ENCODE data around the gene PEAR1.
A peak's percentile ranks its signal among the peaks of the same experiment; 100 is the strongest.

Gene PEAR1

DNA sequence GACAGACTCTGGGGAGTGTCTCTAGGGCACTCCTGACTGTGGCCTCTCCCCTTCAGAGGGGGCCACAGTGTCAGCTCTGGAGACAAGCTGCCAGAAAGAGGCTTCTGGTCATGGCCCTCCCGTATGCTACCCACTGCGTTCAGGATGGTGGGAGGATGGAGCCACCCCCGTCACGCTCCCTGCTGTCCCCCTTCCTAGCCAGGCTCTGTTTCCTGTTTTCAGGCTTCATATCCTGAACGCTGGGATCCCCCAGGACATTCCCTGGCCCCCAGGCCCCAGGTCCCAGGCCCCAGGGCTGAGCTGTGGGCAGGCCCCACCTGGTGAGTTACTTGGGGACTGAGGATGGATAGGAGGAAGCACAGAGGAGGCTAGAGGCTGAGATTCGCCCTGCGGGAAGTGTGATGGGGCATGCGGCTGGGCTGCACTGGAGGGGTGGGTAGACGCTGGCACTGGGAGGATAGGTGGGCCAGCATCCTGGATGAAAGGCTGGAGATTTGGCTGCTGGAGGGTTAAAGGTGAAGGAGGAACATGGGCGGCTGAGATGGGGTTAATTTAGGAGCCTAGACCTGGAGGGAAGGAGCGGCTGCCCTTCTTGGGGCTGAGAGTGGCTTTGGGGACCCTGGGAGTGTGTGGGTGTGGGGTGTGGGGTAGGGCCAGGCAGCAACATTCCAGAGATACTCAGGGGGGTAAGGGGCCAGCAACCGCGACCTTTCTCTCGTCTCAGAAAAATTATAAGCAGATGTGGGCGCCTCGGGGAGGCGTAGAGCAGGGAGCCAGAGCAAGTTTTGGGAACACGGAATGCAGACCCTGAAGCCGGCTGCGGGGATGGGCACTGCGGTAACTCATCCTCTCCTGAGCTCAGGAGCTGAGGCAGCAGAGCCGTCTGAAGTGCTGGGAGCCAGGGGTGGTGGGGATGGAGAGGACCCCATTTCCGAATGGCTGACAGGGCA is 8.7 kb downstream of the PEAR1 start:
- no peak for DNase-seq

DNA sequence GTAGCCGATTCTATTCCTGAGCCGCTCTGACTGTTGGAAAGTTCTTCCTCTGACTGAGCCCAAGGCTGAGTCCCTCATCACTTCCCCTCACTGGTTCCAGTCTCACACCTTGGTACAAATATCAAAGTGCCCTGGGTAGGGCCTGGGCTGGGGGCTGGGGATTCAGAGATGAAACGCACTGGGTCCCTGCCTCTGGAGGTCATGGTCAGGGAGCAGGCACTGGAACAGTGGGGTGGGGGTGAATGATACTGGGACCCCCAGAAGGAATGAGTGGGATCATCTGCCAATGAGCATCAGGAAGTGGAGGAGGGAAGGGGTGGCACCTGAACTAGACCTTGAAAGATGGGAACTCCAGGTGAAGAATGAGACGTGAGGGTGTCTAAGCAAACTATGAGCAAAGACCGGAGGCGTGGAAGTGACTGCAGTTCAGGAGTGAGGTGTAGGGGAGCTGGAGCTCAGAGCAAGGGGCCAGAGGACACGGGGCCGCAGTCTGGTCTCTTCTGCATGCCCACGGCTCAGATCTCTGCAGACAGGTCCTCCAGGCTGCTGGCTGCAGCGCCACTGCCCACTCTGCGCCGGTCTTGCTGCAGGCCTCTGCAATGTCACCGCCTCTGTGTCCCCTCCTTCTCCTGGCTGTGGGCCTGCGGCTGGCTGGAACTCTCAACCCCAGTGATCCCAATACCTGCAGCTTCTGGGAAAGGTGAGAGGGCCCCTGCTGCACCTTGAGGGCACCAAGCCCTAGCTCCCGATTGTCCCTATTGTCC is 10.0 kb downstream of the PEAR1 start:
- no peak for DNase-seq

DNA sequence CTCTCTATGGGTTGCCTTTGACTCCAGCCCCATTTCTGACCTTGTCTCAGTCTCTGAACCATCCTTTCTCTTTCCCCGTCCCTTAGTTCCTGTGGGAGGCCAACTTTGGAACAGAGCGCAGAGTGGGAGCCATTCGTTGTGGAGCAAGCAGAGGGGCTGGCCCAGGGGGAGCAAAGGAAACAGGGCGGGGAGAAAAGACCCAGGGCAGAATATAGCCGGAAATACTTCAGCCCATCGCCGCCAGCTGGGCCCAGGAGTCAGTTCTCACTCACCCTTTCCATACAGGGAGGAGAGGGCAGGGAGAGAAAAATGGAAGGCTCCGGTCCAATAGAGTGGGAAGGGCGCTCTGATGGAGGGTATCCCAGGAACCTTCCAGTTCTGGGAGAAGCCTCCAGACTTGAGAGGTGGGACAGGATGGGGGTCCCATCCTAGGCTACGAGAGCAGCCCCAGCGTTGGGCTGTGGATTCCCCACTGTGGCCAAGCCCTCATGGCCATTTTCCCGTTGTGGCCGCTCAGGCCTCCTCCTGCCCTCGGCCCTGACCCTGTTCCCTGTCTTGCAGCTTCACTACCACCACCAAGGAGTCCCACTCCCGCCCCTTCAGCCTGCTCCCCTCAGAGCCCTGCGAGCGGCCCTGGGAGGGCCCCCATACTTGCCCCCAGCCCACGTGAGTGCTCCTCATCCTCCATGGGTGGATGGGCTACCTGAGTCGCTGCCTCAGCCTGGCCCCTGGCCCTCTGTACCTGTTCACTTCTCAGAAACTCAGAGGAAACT is 10.9 kb downstream of the PEAR1 start:
- no peak for DNase-seq

DNA sequence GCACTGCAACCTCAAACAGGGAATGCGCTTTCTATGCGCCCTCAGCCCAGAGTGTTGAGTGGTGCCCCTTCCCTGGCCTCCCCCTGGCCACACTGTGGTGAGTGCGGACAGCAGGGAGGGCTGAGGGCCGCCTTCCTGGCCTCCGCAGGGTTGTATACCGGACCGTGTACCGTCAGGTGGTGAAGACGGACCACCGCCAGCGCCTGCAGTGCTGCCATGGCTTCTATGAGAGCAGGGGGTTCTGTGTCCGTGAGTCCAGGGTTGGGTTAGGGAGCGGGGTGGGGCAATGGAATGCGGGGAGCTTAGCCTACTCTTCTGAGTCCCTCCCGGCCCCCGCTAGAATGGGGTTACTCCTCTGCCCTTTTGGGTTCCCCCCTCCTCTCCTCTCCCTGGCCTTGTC is 11.7 kb downstream of the PEAR1 start:
- no peak for DNase-seq

DNA sequence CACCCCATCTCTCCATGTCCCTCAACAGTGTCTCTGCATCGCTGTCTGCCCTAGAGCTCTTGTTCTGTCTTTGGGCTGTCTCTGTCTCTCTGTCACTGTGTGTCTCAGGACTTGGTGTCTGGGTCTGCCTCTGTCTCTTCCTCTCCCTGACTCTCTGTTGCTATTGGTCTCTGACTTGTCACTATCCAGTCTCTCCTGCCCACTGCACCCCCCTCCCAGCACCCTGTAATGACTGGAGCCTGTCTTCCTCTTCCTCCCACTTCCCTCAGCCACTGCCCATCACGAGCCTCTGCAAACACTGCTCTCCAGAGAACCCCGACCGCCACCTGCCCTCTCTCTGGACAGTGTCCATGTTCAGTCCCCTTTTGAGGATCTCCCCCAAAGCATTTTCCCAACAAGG is 12.1 kb downstream of the PEAR1 start:
- DNase-seq = no peak

DNA sequence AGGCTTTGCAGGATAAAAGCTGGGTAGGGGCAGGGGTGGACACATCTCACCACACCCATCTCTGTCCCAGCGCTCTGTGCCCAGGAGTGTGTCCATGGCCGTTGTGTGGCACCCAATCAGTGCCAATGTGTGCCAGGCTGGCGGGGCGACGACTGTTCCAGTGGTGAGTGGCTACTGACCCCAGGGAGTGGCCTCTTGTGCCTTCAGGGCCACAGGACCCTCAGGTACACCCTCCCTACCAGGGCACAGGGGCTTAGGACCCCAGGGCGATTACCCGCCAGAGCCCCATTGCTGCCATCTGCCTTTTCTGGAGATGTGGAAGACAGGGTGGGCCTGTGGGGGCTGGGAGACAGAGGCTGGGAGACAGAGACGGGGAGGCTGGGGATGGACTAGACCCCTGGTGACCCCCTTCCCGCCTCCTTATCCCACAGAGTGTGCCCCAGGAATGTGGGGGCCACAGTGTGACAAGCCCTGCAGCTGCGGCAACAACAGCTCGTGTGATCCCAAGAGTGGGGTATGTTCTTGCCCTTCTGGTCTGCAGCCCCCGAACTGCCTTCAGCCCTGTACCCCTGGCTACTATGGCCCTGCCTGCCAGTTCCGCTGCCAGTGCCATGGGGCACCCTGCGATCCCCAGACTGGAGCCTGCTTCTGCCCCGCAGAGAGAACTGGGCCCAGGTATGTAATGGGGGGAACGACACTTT is 12.8 kb downstream of the PEAR1 start:
- DNase-seq = no peak

DNA sequence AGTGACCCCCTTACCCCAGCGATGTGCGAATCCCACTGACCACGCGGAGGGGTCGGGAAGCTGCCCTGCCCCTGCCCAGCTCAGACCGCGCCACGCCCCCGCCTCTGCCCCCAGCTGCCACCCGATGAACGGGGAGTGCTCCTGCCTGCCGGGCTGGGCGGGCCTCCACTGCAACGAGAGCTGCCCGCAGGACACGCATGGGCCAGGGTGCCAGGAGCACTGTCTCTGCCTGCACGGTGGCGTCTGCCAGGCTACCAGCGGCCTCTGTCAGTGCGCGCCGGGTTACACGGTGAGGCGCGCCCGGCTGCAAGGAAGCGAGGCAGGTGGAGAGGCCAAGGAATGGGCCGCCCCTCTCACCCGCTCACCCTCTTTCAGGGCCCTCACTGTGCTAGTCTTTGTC is 15.0 kb downstream of the PEAR1 start:
- no peak for DNase-seq

- DNase-seq = no peak
Measured at GRCh38 chr1:156908955-156909354, 15.4 kb downstream of the PEAR1 start.

DNA sequence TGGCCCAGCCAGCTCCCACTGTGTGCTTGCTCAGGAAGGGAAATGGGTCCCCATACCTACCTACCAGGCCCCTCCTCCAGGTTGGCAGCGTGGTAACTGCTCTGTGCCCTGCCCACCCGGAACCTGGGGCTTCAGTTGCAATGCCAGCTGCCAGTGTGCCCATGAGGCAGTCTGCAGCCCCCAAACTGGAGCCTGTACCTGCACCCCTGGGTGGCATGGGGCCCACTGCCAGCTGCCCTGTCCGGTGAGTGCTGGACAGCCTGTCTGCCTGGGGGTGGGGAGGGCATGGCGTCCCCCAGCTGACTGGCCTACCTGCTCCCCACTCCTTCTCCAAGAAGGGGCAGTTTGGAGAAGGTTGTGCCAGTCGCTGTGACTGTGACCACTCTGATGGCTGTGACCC is 16.2 kb downstream of the PEAR1 start:
- DNase-seq = no peak

DNA sequence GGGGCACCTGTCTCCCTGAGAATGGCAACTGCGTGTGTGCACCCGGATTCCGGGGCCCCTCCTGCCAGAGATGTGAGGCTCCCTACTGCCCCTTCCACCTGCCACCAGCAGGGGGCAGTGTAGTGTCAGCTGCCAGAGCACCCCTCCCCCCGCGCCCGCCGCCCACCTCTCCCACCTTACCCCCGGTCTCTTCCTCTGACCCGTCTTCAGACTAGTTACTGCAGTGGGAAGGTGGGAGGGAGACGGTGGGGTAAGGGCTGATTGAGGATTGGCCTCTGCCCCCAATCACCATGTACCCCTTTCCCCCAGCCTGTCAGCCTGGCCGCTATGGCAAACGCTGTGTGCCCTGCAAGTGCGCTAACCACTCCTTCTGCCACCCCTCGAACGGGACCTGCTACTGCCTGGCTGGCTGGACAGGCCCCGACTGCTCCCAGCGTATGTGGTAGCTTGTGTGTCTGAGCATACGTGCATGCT is 16.8 kb downstream of the PEAR1 start:
- peak; percentile 33 for DNase-seq

GRCh38 chr1:156911577-156912298 is 18.2 kb downstream of the PEAR1 start:
- no peak for DNase-seq

DNA sequence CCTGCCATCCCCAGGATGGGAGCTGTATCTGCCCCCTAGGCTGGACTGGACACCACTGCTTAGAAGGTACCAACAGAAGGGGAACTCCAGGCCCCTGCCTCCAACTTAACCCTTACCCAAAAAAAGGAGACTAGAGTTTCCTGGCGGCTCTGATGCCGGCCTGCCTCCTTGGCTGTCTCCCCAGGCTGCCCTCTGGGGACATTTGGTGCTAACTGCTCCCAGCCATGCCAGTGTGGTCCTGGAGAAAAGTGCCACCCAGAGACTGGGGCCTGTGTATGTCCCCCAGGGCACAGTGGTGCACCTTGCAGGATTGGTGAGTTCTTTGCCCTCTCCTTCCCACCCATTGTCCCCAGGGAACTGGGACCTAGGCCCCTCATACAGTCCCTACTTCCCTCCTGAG is 18.8 kb downstream of the PEAR1 start:
- no peak for DNase-seq

DNA sequence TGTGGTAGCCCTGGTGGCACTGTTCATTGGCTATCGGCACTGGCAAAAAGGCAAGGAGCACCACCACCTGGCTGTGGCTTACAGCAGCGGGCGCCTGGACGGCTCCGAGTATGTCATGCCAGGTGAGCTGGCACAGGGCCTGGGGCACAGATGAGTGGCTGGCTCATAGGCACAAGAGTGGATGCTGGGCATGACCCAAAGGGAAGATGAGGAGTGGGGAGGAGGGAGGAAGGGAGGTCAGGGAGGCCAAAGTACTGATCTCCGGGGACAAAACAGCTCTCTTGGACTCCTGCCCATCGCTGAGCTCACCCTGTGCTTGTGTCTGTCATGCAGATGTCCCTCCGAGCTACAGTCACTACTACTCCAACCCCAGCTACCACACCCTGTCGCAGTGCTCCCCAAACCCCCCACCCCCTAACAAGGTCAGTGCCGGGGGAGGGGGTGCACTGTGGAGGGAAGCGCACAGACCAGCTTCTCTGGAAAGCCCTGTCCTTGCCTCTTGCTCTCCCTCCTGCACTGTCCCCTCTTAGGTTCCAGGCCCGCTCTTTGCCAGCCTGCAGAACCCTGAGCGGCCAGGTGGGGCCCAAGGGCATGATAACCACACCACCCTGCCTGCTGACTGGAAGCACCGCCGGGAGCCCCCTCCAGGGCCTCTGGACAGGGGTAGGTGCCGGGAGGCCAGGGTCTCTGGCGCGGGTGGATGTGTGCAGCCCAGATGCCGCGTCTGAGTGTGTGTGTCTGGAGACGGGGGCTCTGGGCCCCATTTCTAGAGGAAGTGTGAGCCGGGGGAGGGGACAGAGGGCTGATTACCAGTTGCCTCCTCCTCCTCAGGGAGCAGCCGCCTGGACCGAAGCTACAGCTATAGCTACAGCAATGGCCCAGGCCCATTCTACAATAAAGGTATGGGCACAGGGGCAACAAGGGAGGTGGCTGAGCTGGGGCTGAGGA is 19.6 kb downstream of the PEAR1 start:
- DNase-seq = no peak

- DNase-seq = no peak
Measured at GRCh38 chr1:156913809-156914387, 20.4 kb downstream of the PEAR1 start.

DNA sequence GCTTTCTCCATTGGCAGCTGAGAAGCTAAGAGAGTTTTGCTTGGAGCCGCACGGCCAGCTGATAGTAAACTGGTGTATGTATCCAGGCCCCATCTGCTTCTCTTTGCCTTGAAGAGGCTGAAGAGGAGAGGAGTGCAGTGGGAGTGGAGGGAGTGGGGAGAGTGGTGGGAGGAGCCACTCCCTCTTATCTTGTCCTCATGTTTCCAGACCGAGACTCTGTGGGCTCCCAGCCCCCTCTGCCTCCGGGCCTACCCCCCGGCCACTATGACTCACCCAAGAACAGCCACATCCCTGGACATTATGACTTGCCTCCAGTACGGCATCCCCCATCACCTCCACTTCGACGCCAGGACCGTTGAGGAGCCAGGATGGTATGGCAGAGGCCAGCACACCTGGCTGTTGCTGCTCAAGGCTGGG is 20.9 kb downstream of the PEAR1 start:
- no peak for DNase-seq

DNA sequence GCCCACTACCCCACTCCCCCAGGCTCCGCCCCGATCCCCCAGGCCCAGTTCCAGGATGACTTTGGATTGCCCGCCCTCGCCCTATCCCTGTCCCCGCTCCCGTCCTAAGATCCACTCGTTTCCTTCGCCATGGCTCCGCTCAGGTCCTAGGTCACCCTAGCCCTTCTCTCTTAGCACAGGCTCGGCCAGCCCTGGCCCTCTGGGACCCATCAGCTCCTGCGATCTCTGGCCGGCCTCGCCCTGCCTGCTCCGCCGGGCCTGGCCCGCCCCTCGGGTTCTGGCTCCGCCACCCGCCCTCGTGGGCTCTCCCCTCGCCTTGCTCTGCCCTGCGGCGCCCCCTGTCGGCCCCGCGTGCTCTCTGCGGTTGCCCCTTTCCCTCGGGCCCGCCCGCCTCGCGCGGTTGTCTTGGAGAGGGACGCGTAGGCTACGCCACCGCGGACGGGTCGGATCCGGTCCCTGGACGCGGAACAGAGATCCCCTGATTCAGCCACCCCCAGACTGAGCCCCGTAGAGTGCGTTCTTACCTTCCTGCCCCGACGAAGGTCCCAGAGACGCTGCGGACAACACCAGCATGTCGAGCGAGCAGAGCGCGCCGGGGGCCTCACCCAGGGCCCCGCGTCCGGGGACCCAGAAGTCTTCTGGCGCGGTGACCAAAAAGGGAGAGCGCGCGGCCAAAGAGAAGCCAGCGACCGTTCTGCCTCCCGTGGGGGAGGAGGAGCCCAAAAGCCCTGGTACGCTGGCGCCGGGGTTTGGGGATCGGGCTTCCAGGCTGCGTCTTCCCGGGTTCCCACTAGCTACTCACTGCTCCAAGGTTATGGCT is 26.9 kb downstream of the PEAR1 start, which contains the start of gene LRRC71:
Gene LRRC71, plus strand, starts transcription at position 400 of the 820 bp plus-strand sequence. Its CDS starts 172 bp downstream, at position 572.
- DNase-seq = peak; percentile 67

- no peak for DNase-seq
Measured at GRCh38 chr1:156921053-156921529, 27.6 kb downstream of the PEAR1 start.

- DNase-seq = no peak
Measured at GRCh38 chr1:156922986-156923669, 29.6 kb downstream of the PEAR1 start.

Data from NCI-H1436 (cell line).